Neuronal stem cell (in vitro differentiated cells): ENCODE measurements around the gene GAB1.
A peak's percentile ranks its signal among the peaks of the same experiment; 100 is the strongest.

ENCODE experiments used
- DNase-seq: peaks from one replicate; pipeline ENCODE4 v3.0.0-alpha.2; 2013; ENCODE audit warnings: low spot score
- H2AFZ ChIP-seq: one replicate; pipeline ENCODE4 v1.6.1; 2013; ENCODE audit warnings: mild to moderate bottlenecking, low read length, inconsistent platforms
- H2AK5ac ChIP-seq: 2 replicates; pipeline ENCODE4 v1.6.1; 2013; ENCODE audit warnings: low read depth, mild to moderate bottlenecking, inconsistent platforms, low read length, moderate library complexity, mixed read lengths
- H2BK120ac ChIP-seq: 2 replicates; pipeline ENCODE4 v1.6.1; 2013; ENCODE audit warnings: low read depth, mild to moderate bottlenecking, inconsistent platforms, low read length, moderate library complexity, mixed read lengths
- H2BK12ac ChIP-seq: one replicate; pipeline ENCODE4 v1.6.1; 2013; ENCODE audit warnings: low read length, inconsistent platforms
- H2BK15ac ChIP-seq: 2 replicates; pipeline ENCODE4 v1.6.1; 2013; ENCODE audit warnings: mild to moderate bottlenecking, low read length, inconsistent platforms, mixed read lengths
- H2BK5ac ChIP-seq: one replicate; pipeline ENCODE4 v1.6.1; 2013; ENCODE audit warnings: inconsistent platforms, mild to moderate bottlenecking, low read length, moderate library complexity
- H3K14ac ChIP-seq: one replicate; pipeline ENCODE4 v1.6.1; 2013; ENCODE audit warnings: low read length, inconsistent platforms
- H3K18ac ChIP-seq: 2 replicates; pipeline ENCODE4 v1.6.1; 2013; ENCODE audit warnings: low read length, inconsistent platforms
- H3K23ac ChIP-seq: 2 replicates; pipeline ENCODE4 v1.6.1; 2013; ENCODE audit warnings: low read depth, mild to moderate bottlenecking, mixed read lengths, low read length, inconsistent platforms; ENCODE audit not compliant: poor library complexity
- H3K27ac ChIP-seq: replicated peaks from 3 replicates; pipeline ENCODE4 v1.5.1; 2013; ENCODE audit warnings: low read length, inconsistent platforms
- H3K27me3 ChIP-seq, 3 experiments: 2 replicates each; pipeline ENCODE4 v1.6.1; 2013; ENCODE audit warnings: low read length in 3 of 3, mild to moderate bottlenecking in 2 of 3, inconsistent platforms in 1 of 3, low read depth in 1 of 3, mixed read lengths in 1 of 3, moderate library complexity in 1 of 3; ENCODE audit not compliant: control insufficient read depth in 3 of 3, insufficient read depth in 3 of 3
- H3K36me3 ChIP-seq, 2 donors: replicated peaks in 1 of 2; 2 replicates each; pipeline ENCODE4 v1.6.1; 2013; ENCODE audit warnings: low read length in 2 of 2; ENCODE audit not compliant: control insufficient read depth in 2 of 2, insufficient read depth in 2 of 2
- H3K4ac ChIP-seq: 2 replicates; pipeline ENCODE4 v1.6.1; 2013; ENCODE audit warnings: inconsistent platforms, mild to moderate bottlenecking, low read length, moderate library complexity
- H3K4me1 ChIP-seq, 2 donors: 1 replicate in 1 of 2; 2 replicates in 1 of 2; pipeline ENCODE4 v1.6.1; 2013; ENCODE audit warnings: low read length in 2 of 2, low read depth in 1 of 2; ENCODE audit not compliant: control insufficient read depth in 2 of 2, insufficient read depth in 1 of 2
- H3K4me2 ChIP-seq: one replicate; pipeline ENCODE4 v1.6.1; 2013; ENCODE audit warnings: mild to moderate bottlenecking, low read length, inconsistent platforms; ENCODE audit not compliant: insufficient read depth, poor library complexity, severe bottlenecking
- H3K4me3 ChIP-seq, 2 donors: 2 replicates each; pipeline ENCODE4 v1.5.1; 2013; ENCODE audit warnings: low read length in 2 of 2, mild to moderate bottlenecking in 2 of 2, inconsistent platforms in 1 of 2, moderate library complexity in 1 of 2
- H3K79me1 ChIP-seq: one replicate; pipeline ENCODE4 v1.6.1; 2013; ENCODE audit warnings: low read depth, mild to moderate bottlenecking, inconsistent platforms, low read length, moderate library complexity
- H3K9ac ChIP-seq: one replicate; pipeline ENCODE4 v1.6.1; 2013; ENCODE audit warnings: mild to moderate bottlenecking, low read depth, low read length, inconsistent platforms; ENCODE audit not compliant: poor library complexity
- H3K9me3 ChIP-seq, 2 donors: replicated peaks in 1 of 2; 2 replicates each; pipeline versions ENCODE3 to v1.6.1; 2013; ENCODE audit warnings: low read length in 2 of 2, mild to moderate bottlenecking in 2 of 2, inconsistent platforms in 1 of 2, low read depth in 1 of 2, mixed read lengths in 1 of 2, moderate library complexity in 1 of 2; ENCODE audit not compliant: control insufficient read depth in 2 of 2, insufficient read depth in 1 of 2
- H4K8ac ChIP-seq: one replicate; pipeline ENCODE4 v1.6.1; 2013; ENCODE audit warnings: low read depth, mild to moderate bottlenecking, inconsistent platforms, low read length, moderate library complexity
- H4K91ac ChIP-seq: one replicate; pipeline ENCODE4 v1.6.1; 2013; ENCODE audit warnings: low read length, low read depth, mild to moderate bottlenecking, inconsistent platforms; ENCODE audit not compliant: poor library complexity
- WGBS, 2 donors: extraction: QIAGEN DNeasy Blood & Tissue Kit; methylation state at CpG; one replicate each; pipeline ENCODE4 v1.1.7; 2013; ENCODE audit warnings: missing lambda C conversion rate in 2 of 2, mixed read lengths in 1 of 2; ENCODE audit not compliant: insufficient read length in 2 of 2, insufficient replicate concordance in 1 of 2; ENCODE audit errors: extremely low coverage in 2 of 2; 5-methylcytosine and 5-hydroxymethylcytosine counted together

The GAB1 gene

GRCh38 chr4:143353797-143354196, 17.1 kb downstream of the GAB1 start:
- Histone ChIP-seq H3K18ac (no peak overlapping the region), H3K4me1 (peaks cover 0 to 2% of the 10 kb centered on the region in 2 donors), H3K4me2 (no peak overlapping the region), H3K4me3 (no peak overlapping the region), H3K27me3 (no peaks in the 10 kb centered on the region), H2AFZ (no peak overlapping the region), H3K27ac (no peak overlapping the region), H3K36me3 (no peaks in the 10 kb centered on the region), H3K23ac (no peak overlapping the region), H3K14ac (no peak overlapping the region), H3K9me3 (no peaks in the 10 kb centered on the region), H4K8ac (no peak overlapping the region), H2AK5ac (no peak overlapping the region), H2BK12ac (no peak overlapping the region), H2BK120ac (no peak overlapping the region), H4K91ac (no peak overlapping the region), H2BK5ac (no peak overlapping the region), H3K9ac (no peak overlapping the region), H3K4ac (no peak overlapping the region), H2BK15ac (no peak overlapping the region), H3K79me1 (no peaks in the 10 kb centered on the region)
- no CpG with 5 or more reads among the region's 2 CpGs for WGBS, 2 donors
- no peak for DNase-seq

- Histone ChIP-seq H3K79me1 (no peaks in the 10 kb centered on the region), H3K4me3 (no peak overlapping the region), H3K27ac (no peak overlapping the region), H3K36me3 (no peaks in the 10 kb centered on the region), H2BK12ac (no peak overlapping the region), H3K9me3 (no peaks in the 10 kb centered on the region), H4K91ac (no peak overlapping the region), H2BK120ac (no peak overlapping the region), H2AFZ (no peak overlapping the region), H3K27me3 (no peaks in the 10 kb centered on the region), H2BK15ac (no peak overlapping the region), H2AK5ac (no peak overlapping the region), H3K4me2 (no peak overlapping the region), H2BK5ac (no peak overlapping the region), H3K9ac (no peak overlapping the region), H3K4ac (no peak overlapping the region), H3K4me1 (peaks cover 0 to 2% of the 10 kb centered on the region in 2 donors), H3K14ac (no peak overlapping the region), H3K18ac (no peak overlapping the region), H4K8ac (no peak overlapping the region), H3K23ac (no peak overlapping the region)
- no CpG with 5 or more reads among the region's 2 CpGs for WGBS, 2 donors
- no peak for DNase-seq
Observed at GRCh38 chr4:143354990-143355389, 18.3 kb downstream of the GAB1 start.

- Histone ChIP-seq H3K27ac (no peak overlapping the region), H2BK15ac (no peak overlapping the region), H3K4me3 (no peak overlapping the region), H3K14ac (no peak overlapping the region), H3K9ac (no peak overlapping the region), H3K4me1 (peaks cover 0 to 2% of the 10 kb centered on the region in 2 donors), H2AFZ (no peak overlapping the region), H2AK5ac (no peak overlapping the region), H3K27me3 (no peaks in the 10 kb centered on the region), H2BK5ac (no peak overlapping the region), H3K36me3 (no peaks in the 10 kb centered on the region), H3K9me3 (no peaks in the 10 kb centered on the region), H2BK12ac (no peak overlapping the region), H3K79me1 (no peaks in the 10 kb centered on the region), H3K23ac (no peak overlapping the region), H3K4ac (no peak overlapping the region), H4K91ac (no peak overlapping the region), H4K8ac (no peak overlapping the region), H3K4me2 (peak overlapping the region; percentile 11), H3K18ac (no peak overlapping the region), H2BK120ac (no peak overlapping the region)
- DNase-seq: no peak
- WGBS, 2 donors: no CpG with 5 or more reads among the region's 6 CpGs
Observed at GRCh38 chr4:143355540-143356217, 19.0 kb downstream of the GAB1 start.

GRCh38 chr4:143356493-143356892, 19.8 kb downstream of the GAB1 start:
- no peak overlapping the region for H2BK12ac ChIP-seq
- H2BK15ac ChIP-seq: no peak overlapping the region
- no peak overlapping the region for H3K4me2 ChIP-seq
- no CpG with 5 or more reads among the region's 3 CpGs for WGBS, 2 donors
- H4K91ac ChIP-seq: no peak overlapping the region
- no peak overlapping the region for H4K8ac ChIP-seq
- H2BK120ac ChIP-seq: no peak overlapping the region
- H2BK5ac ChIP-seq: no peak overlapping the region
- H2AK5ac ChIP-seq: no peak overlapping the region
- H3K4ac ChIP-seq: no peak overlapping the region
- H3K4me1 ChIP-seq: peaks cover 0 to 2% of the 10 kb centered on the region in 2 donors
- H2AFZ ChIP-seq: no peak overlapping the region
- H3K14ac ChIP-seq: no peak overlapping the region
- no peak overlapping the region for H3K18ac ChIP-seq
- no peak for DNase-seq
- no peaks in the 10 kb centered on the region for H3K27me3 ChIP-seq
- no peaks in the 10 kb centered on the region for H3K36me3 ChIP-seq
- H3K23ac ChIP-seq: no peak overlapping the region
- no peak overlapping the region for H3K9ac ChIP-seq
- H3K9me3 ChIP-seq: no peaks in the 10 kb centered on the region
- no peak overlapping the region for H3K4me3 ChIP-seq
- no peaks in the 10 kb centered on the region for H3K79me1 ChIP-seq
- H3K27ac ChIP-seq: no peak overlapping the region
